Endothelial cell of umbilical vein (primary cell): ENCODE results near the gene PRR16. TPM values are rescaled to one million over a fixed set of nuclear protein-coding genes. Genes with fewer than 3 reads are reported as not detected.

Experiments used
- BruUV-seq: library from RNA; stranded (reverse); fragments of 400-500 nt; replicated peaks from 2 replicates; lab custom pipeline; 2021; lab: Mats Ljungman, UMichigan
- CTCF ChIA-PET: fragments of 300-600, 350-600 bp; sonication (Branson Sonifier 250); formaldehyde crosslinking; loops from one replicate; lab custom pipeline; 2021; ENCODE audit warnings: antibody characterized with exemption, inconsistent platforms; lab: Charles Lee
- POLR2A ChIA-PET: fragments of 300-600, 350-600 bp; sonication (Branson Sonifier 250); formaldehyde crosslinking; loops from one replicate; lab custom pipeline; 2021; ENCODE audit warnings: antibody characterized with exemption, inconsistent platforms; lab: Charles Lee
- DNase-seq: peaks from one replicate; pipeline ENCODE4 v3.0.0-alpha.2; 2011; ENCODE audit warnings: low read depth, low spot score
- FAIRE-seq: peaks from 2 replicates; lab custom pipeline; 2011; peaks lifted over from hg19 to GRCh38; lab: Jason Lieb, UNC
- H2AFZ ChIP-seq: 2 replicates; pipeline ENCODE4 v1.6.0; 2012; ENCODE audit warnings: low read depth, low read length, control low read depth, inconsistent platforms
- H3K27ac ChIP-seq: 2 replicates; pipeline ENCODE4 v1.5.1; 2011; ENCODE audit warnings: low read depth, mild to moderate bottlenecking, control low read depth, low read length, moderate library complexity; ENCODE audit not compliant: insufficient read depth
- H3K27me3 ChIP-seq, 2 experiments: 2 replicates each; pipeline versions ENCODE4 v1.6.0 to v1.6.1; 2011; ENCODE audit warnings: low read length in 2 of 2, mixed read lengths in 1 of 2; ENCODE audit not compliant: control insufficient read depth in 2 of 2, insufficient read depth in 2 of 2
- H3K36me3 ChIP-seq, 2 experiments: 2 replicates in 1 of 2; 3 replicates in 1 of 2; pipeline ENCODE4 v1.5.1; 2011; ENCODE audit warnings: low read length in 2 of 2, mild to moderate bottlenecking in 1 of 2, moderate library complexity in 1 of 2; ENCODE audit not compliant: control insufficient read depth in 2 of 2, insufficient read depth in 2 of 2; ENCODE audit errors: extremely low read depth in 1 of 2
- H3K4me1 ChIP-seq: 3 replicates; pipeline ENCODE4 v1.5.1; 2011; ENCODE audit warnings: mild to moderate bottlenecking, low read length; ENCODE audit not compliant: control insufficient read depth, insufficient read depth; ENCODE audit errors: extremely low read depth
- H3K4me2 ChIP-seq: 2 replicates; pipeline ENCODE4 v1.6.1; 2011; ENCODE audit warnings: low read length, control low read depth, mixed read lengths; ENCODE audit not compliant: insufficient read depth
- H3K4me3 ChIP-seq, 3 experiments: fragments of 200-600 bp in 1 of 3; sonication (generic), shearing (Covaris generic) in 1 of 3; replicated peaks in 1 of 3; 2 replicates each; pipeline ENCODE4 v1.5.1; 2011 to 2016; ENCODE audit warnings: control low read depth in 3 of 3, low read length in 3 of 3, mild to moderate bottlenecking in 2 of 3, inconsistent platforms in 1 of 3, low read depth in 1 of 3, moderate library complexity in 1 of 3; ENCODE audit not compliant: insufficient read depth in 1 of 3
- H3K79me2 ChIP-seq: 2 replicates; pipeline ENCODE4 v1.6.0; 2012; ENCODE audit warnings: low read length, inconsistent platforms; ENCODE audit not compliant: control insufficient read depth, insufficient read depth
- H3K9ac ChIP-seq: replicated peaks from 2 replicates; pipeline ENCODE3; 2011; ENCODE audit warnings: low read length, control low read depth; ENCODE audit not compliant: insufficient read depth; ENCODE audit errors: extremely low read depth
- H3K9me1 ChIP-seq: replicated peaks from 3 replicates; pipeline ENCODE4 v1.6.0; 2011; ENCODE audit warnings: mild to moderate bottlenecking, low read length; ENCODE audit not compliant: control insufficient read depth, insufficient read depth; ENCODE audit errors: extremely low read depth
- H3K9me3 ChIP-seq: replicated peaks from 2 replicates; pipeline ENCODE4 v1.5.1; 2012; ENCODE audit warnings: low read length, inconsistent platforms; ENCODE audit not compliant: control insufficient read depth, insufficient read depth
- H4K20me1 ChIP-seq: replicated peaks from 2 replicates; pipeline ENCODE3; 2011; ENCODE audit warnings: mild to moderate bottlenecking, low read length; ENCODE audit not compliant: control insufficient read depth, insufficient read depth; ENCODE audit errors: extremely low read depth
- EZH2 ChIP-seq: IDR thresholded peaks from 2 replicates; pipeline ENCODE4 v1.6.1; 2012; ENCODE audit warnings: borderline replicate concordance, low read depth, mild to moderate bottlenecking, moderate library complexity, low read length, inconsistent platforms; ENCODE audit not compliant: severe bottlenecking
- FOS ChIP-seq: IDR thresholded peaks from 2 replicates; pipeline ENCODE4 v1.6.1; 2011; ENCODE audit warnings: mild to moderate bottlenecking, low read length, moderate library complexity, borderline replicate concordance; ENCODE audit not compliant: insufficient read depth
- GATA2 ChIP-seq: IDR thresholded peaks from 2 replicates; pipeline ENCODE4 v1.7.0; 2011; ENCODE audit warnings: low read depth, mild to moderate bottlenecking, moderate library complexity, mixed read lengths, low read length; ENCODE audit not compliant: insufficient read length, insufficient read depth
- MAX ChIP-seq: IDR thresholded peaks from 2 replicates; pipeline ENCODE4 v1.6.1; 2011; ENCODE audit not compliant: insufficient read depth, insufficient read length
- MYC ChIP-seq: IDR thresholded peaks from one replicate; pipeline ENCODE4 v1.6.1; 2011; ENCODE audit warnings: mild to moderate bottlenecking, low read depth, low read length
- POLR2A ChIP-seq: IDR thresholded peaks from 2 replicates; pipeline ENCODE4 v1.6.1; 2012; ENCODE audit warnings: low read depth, mild to moderate bottlenecking, control low read depth, low read length
- POLR2AphosphoS5 ChIP-seq: IDR thresholded peaks from 2 replicates; pipeline ENCODE4 v1.6.1; 2012; ENCODE audit warnings: low read depth, mild to moderate bottlenecking, control low read depth, low read length, moderate library complexity; ENCODE audit not compliant: insufficient read depth
- dilution Hi-C: fragments of 300-500 bp; cut with MboI; formaldehyde crosslinking; loops from one replicate; pipeline ENCODE4 v1.15.0; 2019; ENCODE audit warnings: low sequenced_read_pairs; ENCODE audit not compliant: extremely low pct_ligation_motif_present
- intact Hi-C: fragments of 100-400 bp; cut with micrococcal nuclease; formaldehyde crosslinking; loops from one replicate; pipeline ENCODE4 v1.10.0; 2022
- polyA plus RNA-seq, 4 experiments: library from polyadenylated mRNA; depleted of rRNA in 3 of 4; stranded (reverse) in 3 of 4; unstranded in 1 of 4; fragments of >200 nt; gene quantifications; 2 replicates each; pipeline versions ENCODE4 v1.2.1 to v1.2.3, GENCODE V29; 2011 to 2012; ENCODE audit warnings: missing spikeins in 1 of 4
- total RNA-seq: library from RNA; stranded (reverse); gene quantifications from 2 replicates; pipeline ENCODE4 v1.2.3, GENCODE V29; 2021
- TF ChIP-seq, protein P1 (sequence below), 2 donors: IDR thresholded peaks; 1 replicate in 1 of 2; 2 replicates in 1 of 2; pipeline ENCODE4 v1.5.1; 2011; ENCODE audit warnings: low read length in 2 of 2, mild to moderate bottlenecking in 2 of 2, moderate library complexity in 2 of 2, control low read depth in 1 of 2, inconsistent platforms in 1 of 2, low read depth in 1 of 2; ENCODE audit not compliant: insufficient read depth in 1 of 2; ENCODE audit errors: extremely low read depth in 1 of 2

Gene PRR16
- total and polyA plus RNA-seq, 2 donors (not counting 3 experiments of a cell fraction or from before 2014, with no cell fraction given) = 0.91 to 1.2 TPM

DNA sequence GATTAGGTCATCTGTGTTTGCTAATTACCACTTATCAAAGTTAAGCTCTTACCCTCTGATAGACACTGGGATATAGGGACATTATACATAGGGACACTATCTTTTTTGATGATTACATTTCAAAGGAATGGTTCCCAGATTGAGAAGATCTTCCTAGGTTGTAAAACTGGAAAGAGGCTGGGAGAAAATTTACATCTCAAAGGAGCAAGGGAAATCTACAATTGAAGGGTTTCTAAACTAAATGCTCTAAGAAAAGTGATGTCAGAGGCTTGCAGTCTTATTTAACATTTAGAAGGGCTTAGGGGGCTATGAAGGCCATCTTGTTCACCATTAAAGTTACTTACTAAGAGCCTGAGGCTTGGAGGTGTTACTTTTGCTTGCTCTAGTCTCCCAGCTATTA, 242.8 kb downstream of the PRR16 start:
- ChIA-PET CTCF (interaction anchor here (1.7 kb wide), 1 partner anchor 110 kb away, joined by 3 read pairs; no protein-coding TSS in a partner anchor), POLR2A (no interaction called here)
- peaks cover 0 to 3% of the 10 kb centered on the region in 2 experiments for H3K27me3 ChIP-seq
- H3K9me3 ChIP-seq = no peaks in the 10 kb centered on the region
- H3K4me1 ChIP-seq = no peaks in the 10 kb centered on the region
- no peaks in the 10 kb centered on the region for H4K20me1 ChIP-seq
- H3K27ac ChIP-seq = no peak overlapping the region
- dilution Hi-C loops = no loop called here
- no peak for TF ChIP-seq EZH2
- no peak for TF ChIP-seq FOS
- no peak for TF ChIP-seq MYC
- TF ChIP-seq, protein P1, sequence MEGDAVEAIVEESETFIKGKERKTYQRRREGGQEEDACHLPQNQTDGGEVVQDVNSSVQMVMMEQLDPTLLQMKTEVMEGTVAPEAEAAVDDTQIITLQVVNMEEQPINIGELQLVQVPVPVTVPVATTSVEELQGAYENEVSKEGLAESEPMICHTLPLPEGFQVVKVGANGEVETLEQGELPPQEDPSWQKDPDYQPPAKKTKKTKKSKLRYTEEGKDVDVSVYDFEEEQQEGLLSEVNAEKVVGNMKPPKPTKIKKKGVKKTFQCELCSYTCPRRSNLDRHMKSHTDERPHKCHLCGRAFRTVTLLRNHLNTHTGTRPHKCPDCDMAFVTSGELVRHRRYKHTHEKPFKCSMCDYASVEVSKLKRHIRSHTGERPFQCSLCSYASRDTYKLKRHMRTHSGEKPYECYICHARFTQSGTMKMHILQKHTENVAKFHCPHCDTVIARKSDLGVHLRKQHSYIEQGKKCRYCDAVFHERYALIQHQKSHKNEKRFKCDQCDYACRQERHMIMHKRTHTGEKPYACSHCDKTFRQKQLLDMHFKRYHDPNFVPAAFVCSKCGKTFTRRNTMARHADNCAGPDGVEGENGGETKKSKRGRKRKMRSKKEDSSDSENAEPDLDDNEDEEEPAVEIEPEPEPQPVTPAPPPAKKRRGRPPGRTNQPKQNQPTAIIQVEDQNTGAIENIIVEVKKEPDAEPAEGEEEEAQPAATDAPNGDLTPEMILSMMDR (IDR thresholded peaks at IDR 0.05; ENCODE audit: extremely low read depth in 1 of 2, insufficient read depth in 1 of 2, low read depth in 1 of 2, low read length in 2 of 2) = no peak
- no peak for TF ChIP-seq POLR2AphosphoS5
- no peak for TF ChIP-seq MAX
- TF ChIP-seq POLR2A = no peak
- TF ChIP-seq GATA2 = no peak
- no peak overlapping the region for H3K4me2 ChIP-seq
- no peak overlapping the region for H2AFZ ChIP-seq
- H3K9ac ChIP-seq = no peak overlapping the region
- no peak for DNase-seq
- H3K9me1 ChIP-seq = no peaks in the 10 kb centered on the region
- no peaks in the 10 kb centered on the region for H3K79me2 ChIP-seq
- H3K36me3 ChIP-seq = no peaks in the 10 kb centered on the region
- H3K4me3 ChIP-seq = no peak overlapping the region
- FAIRE-seq = no peak
- intact Hi-C loops = no loop called here
- BruUV-seq = no TSS peak
